Adrenal gland (tissue), 5 donors: ENCODE measurements around the gene ARHGAP26.

ENCODE experiments used
- CTCF ChIP-seq, 6 experiments: fragments of 450-650 bp in 4 of 6; fragments of 200-600 bp in 2 of 6; sonication (generic) in 1 of 6; IDR thresholded peaks; 1 replicate in 5 of 6; 2 replicates in 1 of 6; pipeline versions ENCODE4 v1.5.1 to v1.8.0; 2016 to 2021; ENCODE audit warnings: antibody characterized with exemption in 6 of 6, mild to moderate bottlenecking in 2 of 6, moderate library complexity in 1 of 6
- POLR2A ChIP-seq, 2 donors: fragments of 450-650 bp; IDR thresholded peaks; one replicate each; pipeline ENCODE4 v1.6.1; 2017; ENCODE audit warnings: antibody characterized with exemption in 2 of 2, mild to moderate bottlenecking in 2 of 2, moderate library complexity in 1 of 2
- donor health status: DM: no; HTN: no; CAD: no.

- TF ChIP-seq CTCF (IDR thresholded peaks at IDR 0.05) (no peak), POLR2A (IDR thresholded peaks at IDR 0.05) (no peak)
Measured at GRCh38 chr5:143059976-143060765, 290.0 kb downstream of the ARHGAP26 start.
